SK-N-SH treated with all-trans-retinoic acid at 6 μM for 48 hours (cell line): Measurements from ENCODE around the gene SOX21.
A peak's percentile ranks its signal among the peaks of the same experiment; 100 is the strongest.

Source experiments
- ATAC-seq: fragments of 200-7000 bp; cut with Tn5 transposase; 3 replicates; pipeline ENCODE4 v1.9.1; 2020; ENCODE audit warnings: mild to moderate bottlenecking, moderate library complexity
- ARNTL ChIP-seq: fragments of 450-650 bp; formaldehyde crosslinking; IDR thresholded peaks from 2 replicates; pipeline ENCODE4 v1.5.0; 2020; ENCODE audit warnings: low read depth, mild to moderate bottlenecking, moderate library complexity, borderline replicate concordance
- CSDC2 ChIP-seq: fragments of 250-450 bp; sonication (Bioruptor Pico); IDR thresholded peaks from 2 replicates; pipeline ENCODE4 v1.5.0; 2020; ENCODE audit warnings: mild to moderate bottlenecking, moderate library complexity
- ESRRG ChIP-seq: fragments of 250-450 bp; sonication (Bioruptor Pico); IDR thresholded peaks from 2 replicates; pipeline ENCODE4 v1.6.1; 2021; ENCODE audit warnings: mild to moderate bottlenecking
- GLIS3 ChIP-seq: fragments of 250-450 bp; sonication (Bioruptor Pico); IDR thresholded peaks from 2 replicates; pipeline ENCODE4 v1.5.0; 2020; ENCODE audit warnings: mild to moderate bottlenecking, moderate library complexity
- ISL1 ChIP-seq: fragments of 250-450 bp; sonication (Bioruptor Pico); IDR thresholded peaks from 2 replicates; pipeline ENCODE4 v2.1.2; 2022; ENCODE audit warnings: mild to moderate bottlenecking, moderate library complexity
- OSR1 ChIP-seq: fragments of 250-450 bp; sonication (Bioruptor Pico); IDR thresholded peaks from 2 replicates; pipeline ENCODE4 v1.8.0; 2022; ENCODE audit warnings: moderate library complexity, mild to moderate bottlenecking, inconsistent platforms
- PATZ1 ChIP-seq: fragments of 250-450 bp; sonication (Bioruptor Pico); IDR thresholded peaks from 2 replicates; pipeline ENCODE4 v1.8.0; 2020; ENCODE audit warnings: mild to moderate bottlenecking, moderate library complexity, borderline replicate concordance
- POU6F1 ChIP-seq: fragments of 250-450 bp; sonication (Bioruptor Pico); IDR thresholded peaks from 2 replicates; pipeline ENCODE4 v1.8.0; 2021; ENCODE audit warnings: low read depth, mild to moderate bottlenecking, moderate library complexity, borderline replicate concordance
- PPARA ChIP-seq: fragments of 250-450 bp; sonication (Bioruptor Pico); IDR thresholded peaks from 2 replicates; pipeline ENCODE4 v1.5.0; 2020; ENCODE audit warnings: mild to moderate bottlenecking, borderline replicate concordance
- RARB ChIP-seq: fragments of 250-450 bp; sonication (Bioruptor Pico); IDR thresholded peaks from 2 replicates; pipeline ENCODE4 v1.8.0; 2021; ENCODE audit warnings: mild to moderate bottlenecking, moderate library complexity
- SNAI2 ChIP-seq: fragments of 250-450 bp; sonication (Bioruptor Pico); IDR thresholded peaks from 2 replicates; pipeline ENCODE4 v1.5.0; 2020; ENCODE audit warnings: mild to moderate bottlenecking, moderate library complexity
- TCF4 ChIP-seq: fragments of 250-450 bp; sonication (Bioruptor Pico); IDR thresholded peaks from 2 replicates; pipeline ENCODE4 v1.8.0; 2021; ENCODE audit warnings: mild to moderate bottlenecking, moderate library complexity, borderline replicate concordance
- ZC3H10 ChIP-seq: fragments of 250-450 bp; sonication (Bioruptor Pico); IDR thresholded peaks from 2 replicates; pipeline ENCODE4 v1.5.1; 2021; ENCODE audit warnings: mild to moderate bottlenecking, moderate library complexity
- ZFP3 ChIP-seq: fragments of 250-450 bp; sonication (Bioruptor Pico); IDR thresholded peaks from 2 replicates; pipeline ENCODE4 v1.5.0; 2020; ENCODE audit warnings: mild to moderate bottlenecking, moderate library complexity
- ZFP30 ChIP-seq: fragments of 450-650 bp; formaldehyde crosslinking; IDR thresholded peaks from 2 replicates; pipeline ENCODE4 v1.5.0; 2022; ENCODE audit warnings: mild to moderate bottlenecking, moderate library complexity
- ZNF565 ChIP-seq: fragments of 450-650 bp; formaldehyde crosslinking; conservative IDR thresholded peaks from 2 replicates; pipeline ENCODE4 v1.5.0; 2020; ENCODE audit warnings: low read depth, mild to moderate bottlenecking, moderate library complexity
- ZNF70 ChIP-seq: fragments of 450-650 bp; formaldehyde crosslinking; IDR thresholded peaks from 2 replicates; pipeline ENCODE4 v1.5.0; 2020; ENCODE audit warnings: mild to moderate bottlenecking, moderate library complexity
- ZNF8 ChIP-seq: fragments of 450-650 bp; formaldehyde crosslinking; IDR thresholded peaks from 2 replicates; pipeline ENCODE4 v1.5.0; 2020; ENCODE audit warnings: mild to moderate bottlenecking, moderate library complexity
- TF ChIP-seq, protein P1 (sequence below): fragments of 250-450 bp; sonication (Bioruptor Pico); IDR thresholded peaks from 2 replicates; pipeline ENCODE4 v1.5.1; 2021; ENCODE audit warnings: mild to moderate bottlenecking, moderate library complexity
- TF ChIP-seq, protein P2 (sequence below): fragments of 250-450 bp; sonication (Bioruptor Pico); IDR thresholded peaks from 2 replicates; pipeline ENCODE4 v1.5.0; 2020; ENCODE audit warnings: mild to moderate bottlenecking, moderate library complexity
- TF ChIP-seq, protein P3 (sequence below): fragments of 250-450 bp; sonication (Bioruptor Pico); IDR thresholded peaks from 2 replicates; pipeline ENCODE4 v1.5.1; 2020; ENCODE audit warnings: low read depth, mild to moderate bottlenecking, moderate library complexity

SOX21 gene

GRCh38 chr13:94707400-94708021, 4.8 kb downstream of the SOX21 start:
- TF ChIP-seq ZC3H10, result no peak
- no peak for TF ChIP-seq SNAI2 (CRISPR knock-in tag)
- TF ChIP-seq ARNTL, result no peak
- TF ChIP-seq TCF4 (CRISPR knock-in tag), result no peak
- TF ChIP-seq RARB (CRISPR knock-in tag), result no peak
- TF ChIP-seq, protein P1, sequence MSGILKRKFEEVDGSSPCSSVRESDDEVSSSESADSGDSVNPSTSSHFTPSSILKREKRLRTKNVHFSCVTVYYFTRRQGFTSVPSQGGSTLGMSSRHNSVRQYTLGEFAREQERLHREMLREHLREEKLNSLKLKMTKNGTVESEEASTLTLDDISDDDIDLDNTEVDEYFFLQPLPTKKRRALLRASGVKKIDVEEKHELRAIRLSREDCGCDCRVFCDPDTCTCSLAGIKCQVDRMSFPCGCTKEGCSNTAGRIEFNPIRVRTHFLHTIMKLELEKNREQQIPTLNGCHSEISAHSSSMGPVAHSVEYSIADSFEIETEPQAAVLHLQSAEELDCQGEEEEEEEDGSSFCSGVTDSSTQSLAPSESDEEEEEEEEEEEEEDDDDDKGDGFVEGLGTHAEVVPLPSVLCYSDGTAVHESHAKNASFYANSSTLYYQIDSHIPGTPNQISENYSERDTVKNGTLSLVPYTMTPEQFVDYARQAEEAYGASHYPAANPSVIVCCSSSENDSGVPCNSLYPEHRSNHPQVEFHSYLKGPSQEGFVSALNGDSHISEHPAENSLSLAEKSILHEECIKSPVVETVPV (CRISPR knock-in tag), result no peak
- TF ChIP-seq PPARA, result no peak
- no peak for TF ChIP-seq ZFP30
- no peak for TF ChIP-seq GLIS3 (CRISPR knock-in tag)
- no peak for TF ChIP-seq ISL1
- TF ChIP-seq, protein P2, sequence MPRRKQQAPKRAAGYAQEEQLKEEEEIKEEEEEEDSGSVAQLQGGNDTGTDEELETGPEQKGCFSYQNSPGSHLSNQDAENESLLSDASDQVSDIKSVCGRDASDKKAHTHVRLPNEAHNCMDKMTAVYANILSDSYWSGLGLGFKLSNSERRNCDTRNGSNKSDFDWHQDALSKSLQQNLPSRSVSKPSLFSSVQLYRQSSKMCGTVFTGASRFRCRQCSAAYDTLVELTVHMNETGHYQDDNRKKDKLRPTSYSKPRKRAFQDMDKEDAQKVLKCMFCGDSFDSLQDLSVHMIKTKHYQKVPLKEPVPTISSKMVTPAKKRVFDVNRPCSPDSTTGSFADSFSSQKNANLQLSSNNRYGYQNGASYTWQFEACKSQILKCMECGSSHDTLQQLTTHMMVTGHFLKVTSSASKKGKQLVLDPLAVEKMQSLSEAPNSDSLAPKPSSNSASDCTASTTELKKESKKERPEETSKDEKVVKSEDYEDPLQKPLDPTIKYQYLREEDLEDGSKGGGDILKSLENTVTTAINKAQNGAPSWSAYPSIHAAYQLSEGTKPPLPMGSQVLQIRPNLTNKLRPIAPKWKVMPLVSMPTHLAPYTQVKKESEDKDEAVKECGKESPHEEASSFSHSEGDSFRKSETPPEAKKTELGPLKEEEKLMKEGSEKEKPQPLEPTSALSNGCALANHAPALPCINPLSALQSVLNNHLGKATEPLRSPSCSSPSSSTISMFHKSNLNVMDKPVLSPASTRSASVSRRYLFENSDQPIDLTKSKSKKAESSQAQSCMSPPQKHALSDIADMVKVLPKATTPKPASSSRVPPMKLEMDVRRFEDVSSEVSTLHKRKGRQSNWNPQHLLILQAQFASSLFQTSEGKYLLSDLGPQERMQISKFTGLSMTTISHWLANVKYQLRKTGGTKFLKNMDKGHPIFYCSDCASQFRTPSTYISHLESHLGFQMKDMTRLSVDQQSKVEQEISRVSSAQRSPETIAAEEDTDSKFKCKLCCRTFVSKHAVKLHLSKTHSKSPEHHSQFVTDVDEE (CRISPR knock-in tag), result no peak
- TF ChIP-seq CSDC2 (CRISPR knock-in tag), result no peak
- no peak for TF ChIP-seq ZNF70 (CRISPR knock-in tag)
- no peak for TF ChIP-seq ZNF565 (CRISPR knock-in tag)
- no peak for TF ChIP-seq ESRRG (CRISPR knock-in tag)
- no peak for TF ChIP-seq ZFP3 (CRISPR knock-in tag)
- no peak for TF ChIP-seq PATZ1 (CRISPR knock-in tag)
- TF ChIP-seq OSR1, result no peak
- ATAC-seq, result peak; percentile 17; the same call in 1 of the 3 replicates

- TF ChIP-seq ISL1, result no peak
- TF ChIP-seq, protein P1 (CRISPR knock-in tag), result no peak
- no peak for TF ChIP-seq ZNF70 (CRISPR knock-in tag)
- TF ChIP-seq PATZ1 (CRISPR knock-in tag), result no peak
- TF ChIP-seq ARNTL, result no peak
- TF ChIP-seq, protein P2 (CRISPR knock-in tag), result no peak
- no peak for TF ChIP-seq OSR1
- TF ChIP-seq SNAI2 (CRISPR knock-in tag), result no peak
- no peak for TF ChIP-seq CSDC2 (CRISPR knock-in tag)
- no peak for TF ChIP-seq ZFP3 (CRISPR knock-in tag)
- TF ChIP-seq POU6F1 (CRISPR knock-in tag), result no peak
- no peak for TF ChIP-seq ZNF565 (CRISPR knock-in tag)
- no peak for TF ChIP-seq ZNF8 (CRISPR knock-in tag)
- no peak for TF ChIP-seq RARB (CRISPR knock-in tag)
- TF ChIP-seq ZFP30, result no peak
- TF ChIP-seq, protein P3, sequence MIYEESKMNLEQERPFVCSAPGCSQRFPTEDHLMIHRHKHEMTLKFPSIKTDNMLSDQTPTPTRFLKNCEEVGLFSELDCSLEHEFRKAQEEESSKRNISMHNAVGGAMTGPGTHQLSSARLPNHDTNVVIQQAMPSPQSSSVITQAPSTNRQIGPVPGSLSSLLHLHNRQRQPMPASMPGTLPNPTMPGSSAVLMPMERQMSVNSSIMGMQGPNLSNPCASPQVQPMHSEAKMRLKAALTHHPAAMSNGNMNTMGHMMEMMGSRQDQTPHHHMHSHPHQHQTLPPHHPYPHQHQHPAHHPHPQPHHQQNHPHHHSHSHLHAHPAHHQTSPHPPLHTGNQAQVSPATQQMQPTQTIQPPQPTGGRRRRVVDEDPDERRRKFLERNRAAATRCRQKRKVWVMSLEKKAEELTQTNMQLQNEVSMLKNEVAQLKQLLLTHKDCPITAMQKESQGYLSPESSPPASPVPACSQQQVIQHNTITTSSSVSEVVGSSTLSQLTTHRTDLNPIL (CRISPR knock-in tag), result no peak
- no peak for TF ChIP-seq GLIS3 (CRISPR knock-in tag)
- ATAC-seq, result no peak
Measured at GRCh38 chr13:94706843-94707399, 5.4 kb downstream of the SOX21 start.
